K562 (cell line): ENCODE measurements around the gene S100A10. TPM values are rescaled to one million over a fixed set of nuclear protein-coding genes. Genes with fewer than 3 reads are reported as not detected.

Experiments used
- ATAC-seq: fragments of 200-7000 bp; cut with Tn5 transposase; 3 replicates; pipeline ENCODE4 v1.9.1; 2020; ENCODE audit warnings: moderate library complexity
- BruUV-seq: library from RNA; stranded (reverse); fragments of 400-500 nt; replicated peaks from 2 replicates; lab custom pipeline; 2021; lab: Mats Ljungman, UMichigan
- CTCF ChIA-PET: fragments of 300-600 bp; formaldehyde crosslinking; extraction: SDS; loops from one replicate; lab custom pipeline; 2021; ENCODE audit warnings: low intra/inter-chr PET ratio; lab: Yijun Ruan, JAX
- POLR2A ChIA-PET: fragments of 300-600, 350-650 bp; sonication (Branson Sonifier 250); formaldehyde crosslinking; extraction: SDS; loops from one replicate; lab custom pipeline; 2021; ENCODE audit warnings: antibody characterized with exemption, inconsistent platforms; lab: Yijun Ruan, JAX
- DNase-seq, 4 experiments: peaks; one replicate each; pipeline versions ENCODE4 v3.0.0 to v3.0.0-alpha.2; 2011 to 2018; ENCODE audit warnings: low spot score in 3 of 4, mixed read lengths in 3 of 4; ENCODE audit errors: extremely low read depth in 1 of 4
- FAIRE-seq: peaks from 2 replicates; lab custom pipeline; 2011; peaks lifted over from hg19 to GRCh38; lab: Jason Lieb, UNC
- H2AFZ ChIP-seq: 2 replicates; pipeline ENCODE4 v1.6.0; 2011; ENCODE audit warnings: low read depth, low read length, control low read depth, inconsistent platforms
- H3K27ac ChIP-seq: fragments of 200-600 bp; 3 replicates; pipeline ENCODE4 v1.8.0; 2011; ENCODE audit warnings: low read depth, mild to moderate bottlenecking, control low read depth, inconsistent platforms, low read length, moderate library complexity, mixed read lengths; ENCODE audit errors: extremely low read depth
- H3K27me3 ChIP-seq, 2 experiments: fragments of 300-600 bp in 1 of 2; 2 replicates in 1 of 2; 3 replicates in 1 of 2; pipeline versions ENCODE4 v1.6.0 to v1.8.0; 2011; ENCODE audit warnings: inconsistent platforms in 2 of 2, low read length in 2 of 2, mild to moderate bottlenecking in 1 of 2, mixed read lengths in 1 of 2, moderate library complexity in 1 of 2; ENCODE audit not compliant: control insufficient read depth in 2 of 2, insufficient read depth in 2 of 2
- H3K36me3 ChIP-seq: fragments of 300-600 bp; 3 replicates; pipeline ENCODE4 v1.8.0; 2011; ENCODE audit warnings: mild to moderate bottlenecking, low read length, inconsistent platforms; ENCODE audit not compliant: control insufficient read depth, insufficient read depth
- H3K4me1 ChIP-seq, 2 experiments: fragments of 200-600 bp in 1 of 2; replicated peaks in 1 of 2; 2 replicates in 1 of 2; 3 replicates in 1 of 2; pipeline versions ENCODE4 v1.5.1 to v1.8.0; 2011; ENCODE audit warnings: inconsistent platforms in 2 of 2, low read length in 2 of 2, mild to moderate bottlenecking in 1 of 2, mixed read lengths in 1 of 2, moderate library complexity in 1 of 2; ENCODE audit not compliant: control insufficient read depth in 2 of 2, insufficient read depth in 2 of 2
- H3K4me2 ChIP-seq: 2 replicates; pipeline ENCODE4 v1.6.1; 2011; ENCODE audit warnings: low read length, control low read depth, inconsistent platforms, mixed read lengths; ENCODE audit not compliant: insufficient read depth
- H3K4me3 ChIP-seq: fragments of 200-600 bp; sonication (generic), shearing (Covaris generic); 2 replicates; pipeline ENCODE4 v1.5.1; 2016; ENCODE audit warnings: control low read depth, inconsistent platforms
- H3K79me2 ChIP-seq: fragments of 200-600 bp; 3 replicates; pipeline ENCODE4 v1.8.0; 2011; ENCODE audit warnings: low read length, inconsistent platforms; ENCODE audit not compliant: control insufficient read depth, insufficient read depth
- H3K9ac ChIP-seq, 2 experiments: 2 replicates each; pipeline versions ENCODE4 v1.6.0 to v1.6.1; 2011; ENCODE audit warnings: low read depth in 2 of 2, low read length in 2 of 2, control low read depth in 1 of 2, inconsistent platforms in 1 of 2, mild to moderate bottlenecking in 1 of 2, mixed read lengths in 1 of 2; ENCODE audit not compliant: insufficient read depth in 1 of 2
- H3K9me1 ChIP-seq: one replicate; pipeline ENCODE4 v1.6.0; 2011; ENCODE audit warnings: inconsistent platforms, mild to moderate bottlenecking, low read length, moderate library complexity; ENCODE audit not compliant: control insufficient read depth, insufficient read depth
- H3K9me3 ChIP-seq: replicated peaks from 2 replicates; pipeline ENCODE4 v1.5.1; 2011; ENCODE audit warnings: low read depth, low read length, inconsistent platforms; ENCODE audit not compliant: control insufficient read depth, insufficient read depth
- H4K20me1 ChIP-seq: replicated peaks from 2 replicates; pipeline ENCODE4 v1.6.1; 2011; ENCODE audit warnings: low read length, inconsistent platforms, mixed read lengths; ENCODE audit not compliant: control insufficient read depth, insufficient read depth
- CAMTA2 ChIP-seq: fragments of 250-450 bp; sonication (Bioruptor Pico); conservative IDR thresholded peaks from 2 replicates; pipeline ENCODE4 v1.5.1; 2022
- CBX2 ChIP-seq: fragments of 200-600 bp; sonication (generic); IDR thresholded peaks from one replicate; pipeline ENCODE4 v1.6.1; 2012; ENCODE audit warnings: mild to moderate bottlenecking, low read length, inconsistent platforms; ENCODE audit not compliant: insufficient read depth, poor library complexity, severe bottlenecking
- CBX8 ChIP-seq: fragments of 200-600 bp; sonication (generic); IDR thresholded peaks from 2 replicates; pipeline ENCODE4 v1.6.1; 2012; ENCODE audit warnings: borderline replicate concordance, mixed run types, low read depth, mild to moderate bottlenecking, moderate library complexity, mixed read lengths, low read length, control low read depth, inconsistent platforms; ENCODE audit not compliant: poor library complexity, severe bottlenecking; ENCODE audit errors: extremely low read depth
- OTX1 ChIP-seq: fragments of 450-650 bp; formaldehyde crosslinking; IDR thresholded peaks from 2 replicates; pipeline ENCODE4 v1.4.0; 2022; ENCODE audit warnings: mild to moderate bottlenecking
- POLR2AphosphoS2 ChIP-seq: IDR thresholded peaks from 2 replicates; pipeline ENCODE4 v1.6.1; 2012; ENCODE audit warnings: low read length, improper control_type of control experiment
- ZNF274 ChIP-seq: IDR thresholded peaks from 2 replicates; pipeline ENCODE4 v1.6.1; 2011; ENCODE audit warnings: low read depth, mild to moderate bottlenecking, low read length, moderate library complexity, borderline replicate concordance
- WGBS: fragments of 100-300 bp; shearing (Covaris generic); methylation state at CpG from one replicate; pipeline ENCODE4 v1.1.6; 2016; ENCODE audit warnings: low coverage, mixed read lengths; ENCODE audit not compliant: insufficient coverage; ENCODE audit errors: missing lambda C conversion rate; 5-methylcytosine and 5-hydroxymethylcytosine counted together
- in situ Hi-C: fragments of 300-500 bp; cut with MboI; formaldehyde crosslinking; loops from 4 replicates; pipeline ENCODE4 v1.15.0; 2018; ENCODE audit warnings: inconsistent platforms, mixed read lengths
- intact Hi-C: fragments of 100-400 bp; cut with micrococcal nuclease; formaldehyde crosslinking; loops from 2 replicates; pipeline ENCODE4 v1.14.2; 2022
- polyA plus RNA-seq, 8 experiments: library from polyadenylated mRNA; depleted of rRNA in 4 of 8; stranded (reverse) in 5 of 8; unstranded in 3 of 8; fragments of >200 nt; fragmentation: Nextera tagmentation in 2 of 8; fragmentation: Illumina TruSeq in 1 of 8; extraction: Ambion mirVana in 2 of 8; extraction: Trizol in 1 of 8; gene quantifications; 2 replicates each; pipeline versions ENCODE4 v1.2.1 to v1.2.3, GENCODE V29; 2011 to 2014; ENCODE audit warnings: inconsistent platforms in 1 of 8, missing spikeins in 1 of 8
- total RNA-seq, 7 experiments: library from RNA; depleted of rRNA in 6 of 7; stranded (reverse); fragments of >200 nt in 6 of 7; fragmentation: Illumina TruSeq in 2 of 7; extraction: Trizol in 2 of 7; gene quantifications; 2 replicates each; pipeline versions ENCODE4 v1.2.1 to v1.2.3, GENCODE V29; 2011 to 2021; ENCODE audit warnings: low replicate concordance in 1 of 7

The S100A10 gene
- total and polyA plus RNA-seq, 9 of the 15 experiments (the other 6 are each of a cell fraction or from before 2014, with no cell fraction given) = 0.32 to 1.6 (median 0.50) TPM; not detected in 3

GRCh38 chr1:151956957-151957497 lies 36.6 kb downstream of the S100A10 start:
- no peaks in the 10 kb centered on the region for H3K36me3 ChIP-seq
- H3K9me1 ChIP-seq = no peaks in the 10 kb centered on the region
- BruUV-seq = no TSS peak
- ATAC-seq (no peak), FAIRE-seq (no peak), DNase-seq (no peak)
- no peak overlapping the region for H3K27ac ChIP-seq
- in situ Hi-C loops = no loop called here
- no peaks in the 10 kb centered on the region for H3K79me2 ChIP-seq
- H3K4me1 ChIP-seq = no peaks in the 10 kb centered on the region
- intact Hi-C loops = no loop called here
- no peaks in the 10 kb centered on the region for H3K27me3 ChIP-seq
- H4K20me1 ChIP-seq = no peaks in the 10 kb centered on the region
- TF ChIP-seq CAMTA2 (CRISPR knock-in tag) = no peak
- peak; percentile 72 for TF ChIP-seq CBX2
- no peak for TF ChIP-seq POLR2AphosphoS2
- no peak for TF ChIP-seq OTX1
- no peak for TF ChIP-seq ZNF274
- peak; percentile 91 for TF ChIP-seq CBX8
- WGBS = 0% methylated on average over 3 of the region's 3 CpGs
- H2AFZ ChIP-seq = no peak overlapping the region
- ChIA-PET CTCF (no interaction called here), POLR2A (no interaction called here)
- H3K4me3 ChIP-seq = no peak overlapping the region
- no peak overlapping the region for H3K9ac ChIP-seq
- no peaks in the 10 kb centered on the region for H3K9me3 ChIP-seq
- no peak overlapping the region for H3K4me2 ChIP-seq
